H1 (cell line): Measurements from ENCODE around the gene TMPRSS9. TPM values are rescaled to one million over a fixed set of nuclear protein-coding genes. Genes with fewer than 3 reads are reported as not detected.

Experiments used
- CBX8 ChIP-seq: fragments of 300-800, 300-1000 bp; sonication (generic); IDR thresholded peaks from 2 replicates; pipeline ENCODE4 v1.7.1; 2016; ENCODE audit warnings: low read depth, low read length, borderline replicate concordance
- EZH2 ChIP-seq: fragments of 200-600 bp; sonication (generic); IDR thresholded peaks from 2 replicates; pipeline ENCODE4 v1.7.1; 2012; ENCODE audit warnings: low read depth, mild to moderate bottlenecking, moderate library complexity, low read length, inconsistent platforms; ENCODE audit not compliant: severe bottlenecking
- FOSL1 ChIP-seq: IDR thresholded peaks from 2 replicates; pipeline ENCODE4 v1.6.1; 2011; ENCODE audit warnings: mild to moderate bottlenecking, low read depth, low read length, moderate library complexity; ENCODE audit not compliant: insufficient read depth
- POU5F1 ChIP-seq: IDR thresholded peaks from 2 replicates; pipeline ENCODE4 v1.6.1; 2011; ENCODE audit warnings: low read depth, mild to moderate bottlenecking, low read length, moderate library complexity
- SIN3A ChIP-seq, 2 experiments: IDR thresholded peaks in 1 of 2; conservative IDR thresholded peaks in 1 of 2; 2 replicates each; pipeline ENCODE4 v1.6.1; 2011 to 2012; ENCODE audit warnings: low read length in 2 of 2, improper control_type of control experiment in 1 of 2, low read depth in 1 of 2, mild to moderate bottlenecking in 1 of 2
- polyA plus RNA-seq, 7 experiments: library from polyadenylated mRNA; depleted of rRNA in 3 of 7; stranded (reverse) in 5 of 7; unstranded in 2 of 7; fragments of >200 nt in 5 of 7; fragments of 200-250 nt in 2 of 7; gene quantifications; 1 replicate in 5 of 7; 2 replicates in 1 of 7; 4 replicates in 1 of 7; pipeline versions ENCODE4 v1.2.1 to v1.2.3, GENCODE V29; 2011 to 2013; ENCODE audit warnings: missing spikeins in 2 of 7, mixed read lengths in 2 of 7
- total RNA-seq: library from RNA; stranded (reverse); fragmentation: NEBNext Ultra II Directional; extraction: Animal tissue kit (Norgen Biotek cat#: 25700); gene quantifications from 2 replicates; pipeline ENCODE4 v1.2.1, GENCODE V29; 2021

The TMPRSS9 gene
- total and polyA plus RNA-seq, 2 of the 8 experiments (the other 6 are each of a cell fraction or from before 2014, with no cell fraction given) = 0.15 to 0.19 TPM

DNA sequence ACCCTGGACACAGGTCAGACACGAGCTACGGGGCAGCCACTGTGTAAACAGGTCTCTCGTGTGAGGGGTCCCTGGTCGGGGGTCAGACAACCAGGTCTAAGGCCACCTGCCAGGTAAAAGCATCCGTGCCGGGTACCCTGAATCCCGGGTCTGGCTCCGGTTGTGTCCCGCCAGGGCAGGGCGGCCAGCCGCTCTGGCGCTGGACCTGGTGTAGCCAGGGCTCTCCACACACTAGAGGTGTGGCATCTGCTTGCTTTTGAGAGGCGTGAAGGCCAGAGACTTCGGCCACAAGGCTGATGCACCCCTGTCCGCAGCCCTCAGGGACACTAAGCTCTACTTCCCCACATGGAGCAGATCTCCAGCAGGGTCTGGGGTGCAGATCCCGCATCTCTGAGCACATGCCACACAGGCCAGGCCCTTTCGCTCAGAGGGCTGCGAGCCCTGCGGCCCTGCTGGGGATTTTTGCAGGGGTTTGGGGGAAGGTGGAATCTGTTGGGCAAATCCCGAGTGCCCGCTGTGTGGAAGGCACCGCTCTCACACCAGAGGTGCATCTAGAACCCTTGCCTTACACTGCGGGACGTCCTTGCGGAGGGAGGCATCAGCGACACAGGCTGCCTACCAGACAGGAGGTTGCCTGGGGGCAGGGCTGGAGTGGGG lies 81.2 kb downstream of the TMPRSS9 start (continued):
- TF ChIP-seq FOSL1 (no peak), POU5F1 (no peak), CBX8 (no peak), EZH2 (no peak), SIN3A (conservative IDR thresholded peaks at IDR 0.05 in 1 of 2, IDR thresholded peaks at IDR 0.05 in 1 of 2; ENCODE audit: low read depth in 1 of 2, low read length in 2 of 2) (no peak)
